ENCODE results near the gene CRACDL. TPM values are rescaled to one million over a fixed set of nuclear protein-coding genes. Genes with fewer than 3 reads are reported as not detected.

Gene CRACDL
- total RNA-seq, 1 experiment from 2014 or later = 1.3 TPM

DNA sequence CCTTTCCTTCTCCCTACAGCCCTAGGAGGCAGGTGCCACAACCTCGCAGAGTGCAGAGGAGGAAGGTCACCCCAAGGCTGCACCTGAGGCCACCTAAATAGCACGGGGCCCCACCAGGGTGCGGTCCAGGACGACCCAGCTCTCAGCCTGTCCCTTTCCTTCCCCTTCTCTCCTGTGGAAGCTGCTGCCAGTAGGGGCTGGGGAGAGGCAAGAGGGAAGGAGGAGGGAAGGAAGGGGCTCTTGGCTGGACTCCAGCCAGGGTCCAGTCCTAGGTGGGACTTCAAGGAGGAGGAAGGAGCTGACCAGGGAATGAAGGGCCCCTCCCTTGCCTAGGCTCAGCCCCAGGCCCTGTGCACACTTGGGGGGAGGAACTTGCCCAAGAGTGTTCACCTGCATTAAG is 11.1 kb downstream of the CRACDL start:
- DNase-seq (ENCODE audit: low read depth) = no peak

DNA sequence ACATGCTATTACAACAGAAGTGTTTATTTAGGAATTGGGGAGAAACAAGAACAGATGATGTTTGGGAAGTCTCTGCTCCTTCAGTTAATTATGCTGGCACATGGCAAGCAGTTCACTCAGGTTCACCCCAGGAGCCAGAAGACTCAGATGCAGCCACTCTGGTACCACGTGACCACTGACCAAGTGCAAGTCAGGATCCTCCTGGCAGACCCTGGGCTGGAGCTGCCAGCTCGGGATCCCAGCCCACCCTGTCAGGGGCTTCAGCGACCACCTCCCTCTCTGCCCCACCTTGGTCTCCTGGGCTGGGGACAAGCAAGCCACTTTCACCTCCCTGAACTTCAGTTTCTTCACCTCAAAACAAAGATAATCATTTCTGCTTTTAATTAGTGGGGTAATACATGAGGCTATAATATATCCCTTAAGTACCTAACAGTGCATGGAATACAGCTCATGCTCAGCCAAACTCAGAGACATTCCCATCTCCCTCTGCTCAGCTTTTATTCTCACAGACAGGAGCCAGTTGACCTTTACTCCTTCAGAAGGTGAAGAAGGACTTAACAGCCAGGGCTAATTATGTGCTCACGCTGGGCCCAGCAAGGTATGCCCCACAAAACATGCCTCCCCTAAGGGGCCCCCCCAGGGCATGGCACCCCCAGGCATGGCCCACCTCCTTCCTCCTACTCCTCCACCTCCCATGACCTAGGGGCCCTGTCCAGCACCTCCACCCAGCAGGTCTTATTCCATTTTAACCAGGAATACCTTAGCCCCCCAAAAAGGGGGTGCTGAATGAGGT is 11.8 kb downstream of the CRACDL start:
- no peak for DNase-seq (ENCODE audit: low read depth)

DNA sequence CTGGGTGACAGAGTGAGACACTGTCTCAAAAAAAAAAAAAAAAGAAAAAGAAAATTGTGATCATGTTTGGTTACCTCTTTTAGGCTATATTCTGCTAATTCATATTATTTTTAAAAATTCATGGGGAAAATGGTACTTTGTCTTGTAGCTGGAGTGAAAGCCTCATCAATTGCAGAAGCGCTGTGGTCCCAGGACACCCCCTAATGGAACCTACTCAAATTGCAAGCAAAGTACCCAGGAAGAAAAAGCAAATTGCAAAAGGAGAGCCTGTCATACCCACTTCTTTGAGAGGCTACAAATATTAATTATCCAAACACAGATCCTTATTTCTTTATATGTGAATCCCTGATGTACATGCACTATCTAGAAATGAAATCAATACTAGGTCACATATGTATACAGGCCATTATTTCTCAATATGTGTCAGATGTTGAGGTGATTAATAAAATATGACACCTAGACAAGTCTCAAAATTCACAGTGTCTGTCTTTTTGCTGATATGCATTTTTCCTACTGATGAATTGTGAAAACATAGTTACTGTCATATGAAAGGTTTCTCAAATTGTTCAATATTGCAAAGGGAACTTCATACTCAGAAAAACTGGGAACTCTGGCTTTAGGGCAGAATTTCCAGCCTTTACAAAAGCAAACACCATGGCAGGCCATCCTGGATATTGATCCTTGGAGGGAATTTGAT is 12.6 kb downstream of the CRACDL start:
- DNase-seq (ENCODE audit: low read depth) = no peak

DNA sequence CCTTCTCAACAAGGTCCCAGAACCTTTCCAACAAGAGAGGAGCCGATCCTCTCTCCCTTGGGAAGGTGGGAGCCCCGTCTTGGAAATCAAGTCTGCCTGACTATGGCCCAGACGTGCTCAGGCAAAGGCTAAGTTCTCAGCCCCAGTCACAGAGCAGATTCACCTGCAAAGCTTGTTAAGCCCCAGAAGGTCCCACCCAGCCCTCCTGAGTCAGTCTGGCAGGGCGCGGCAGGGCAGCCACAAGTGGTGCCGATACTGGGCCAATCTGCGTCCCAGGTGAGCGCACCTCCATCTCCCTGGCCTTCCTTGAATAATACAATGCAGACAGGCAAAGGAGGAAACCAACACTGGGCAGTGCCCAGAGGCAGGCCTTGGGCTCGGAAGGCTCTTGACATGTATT is 15.0 kb downstream of the CRACDL start:
- no peak for DNase-seq (ENCODE audit: low read depth)

DNA sequence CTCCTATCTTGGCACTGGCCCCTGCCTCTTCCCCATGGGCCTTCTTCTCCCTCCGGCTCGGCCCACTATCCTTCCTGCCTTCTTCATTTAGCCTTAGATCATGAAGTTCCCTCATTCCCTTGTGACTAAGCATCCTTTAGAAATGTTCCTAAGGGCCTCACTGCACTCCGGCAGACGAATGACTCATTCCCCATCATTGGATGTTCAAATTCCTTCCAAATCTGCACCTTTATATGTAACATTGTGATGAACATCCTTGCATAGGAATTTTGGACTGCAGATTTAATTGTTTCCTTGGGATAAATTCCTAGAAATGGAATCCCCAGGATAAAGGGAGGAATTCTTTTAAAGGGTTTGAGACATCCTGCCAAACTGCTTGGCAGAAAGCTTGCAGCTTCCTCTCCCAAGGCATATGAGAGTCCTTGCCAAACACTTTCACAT is 19.0 kb downstream of the CRACDL start:
- DNase-seq (ENCODE audit: low read depth) = peak; percentile 72

DNA sequence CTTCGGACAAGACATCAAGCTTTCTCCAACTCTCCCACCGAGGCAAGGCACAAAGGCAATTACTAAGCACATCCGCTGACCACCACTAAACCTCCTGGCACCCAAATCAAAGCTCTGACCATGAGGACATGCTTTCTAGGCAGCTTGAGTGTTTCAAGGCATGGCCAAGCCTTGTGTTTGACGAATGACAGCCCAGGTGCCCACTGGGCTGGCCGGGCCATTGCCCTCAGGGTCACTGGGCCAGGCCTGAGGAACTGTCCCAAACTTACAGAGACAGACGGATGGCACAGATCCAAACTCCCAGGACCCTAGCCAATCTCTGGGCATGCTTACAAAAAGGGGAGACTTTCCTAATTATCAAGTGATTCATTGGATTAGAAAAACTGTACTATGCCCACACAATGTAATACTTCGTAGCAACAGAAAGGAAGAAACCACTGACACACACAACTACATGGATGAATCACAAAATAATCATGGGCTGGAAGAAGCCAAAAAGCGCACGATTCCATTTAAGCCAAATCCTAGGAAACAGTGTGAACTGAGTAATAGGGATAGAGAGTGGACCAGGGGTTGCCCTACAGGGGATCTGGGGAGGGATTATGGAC is 20.2 kb downstream of the CRACDL start:
- DNase-seq (ENCODE audit: low read depth) = peak; percentile 55

DNA sequence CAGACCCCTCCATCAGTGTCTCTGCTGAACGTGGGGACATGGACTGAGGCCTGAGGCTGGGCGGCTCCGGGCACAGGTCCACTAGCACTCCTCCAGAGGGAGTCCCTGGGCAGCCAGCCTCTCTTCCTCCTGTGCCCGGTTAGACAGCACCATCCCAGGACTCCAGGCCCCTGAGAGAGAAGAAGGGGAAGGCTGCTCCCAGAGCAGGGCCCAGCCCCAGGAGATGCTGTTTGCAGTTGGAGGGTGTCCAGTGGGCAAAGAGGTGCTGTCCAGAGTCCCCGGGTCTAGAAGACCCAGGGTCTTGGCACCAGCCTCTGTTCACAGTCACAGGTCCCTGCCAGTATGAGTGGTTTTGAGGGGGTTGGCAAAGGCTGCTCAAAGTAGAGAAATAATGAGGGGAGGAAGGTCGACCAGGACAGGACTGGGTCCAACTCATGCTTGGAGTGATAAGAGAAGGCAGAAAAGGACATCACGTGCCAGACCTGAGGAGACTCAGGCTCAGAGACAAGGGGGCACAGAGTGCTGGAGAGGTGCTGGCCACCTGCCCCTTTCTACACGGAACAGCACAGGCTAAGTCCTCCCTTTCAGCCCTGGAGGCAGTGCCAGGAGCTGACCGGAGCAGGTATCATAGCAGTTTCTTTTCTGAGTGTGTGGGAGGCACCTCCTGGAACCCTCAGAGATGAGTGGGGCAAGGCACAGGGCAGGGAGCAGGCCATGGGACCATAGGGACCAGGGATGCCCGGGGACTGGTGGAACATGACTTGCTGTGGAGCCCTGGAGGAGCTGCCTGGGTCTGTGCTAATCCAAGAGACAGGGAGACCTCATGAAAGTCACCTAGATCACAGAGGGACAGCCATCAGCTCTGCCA is 21.1 kb downstream of the CRACDL start:
- DNase-seq (ENCODE audit: low read depth) = no peak

DNA sequence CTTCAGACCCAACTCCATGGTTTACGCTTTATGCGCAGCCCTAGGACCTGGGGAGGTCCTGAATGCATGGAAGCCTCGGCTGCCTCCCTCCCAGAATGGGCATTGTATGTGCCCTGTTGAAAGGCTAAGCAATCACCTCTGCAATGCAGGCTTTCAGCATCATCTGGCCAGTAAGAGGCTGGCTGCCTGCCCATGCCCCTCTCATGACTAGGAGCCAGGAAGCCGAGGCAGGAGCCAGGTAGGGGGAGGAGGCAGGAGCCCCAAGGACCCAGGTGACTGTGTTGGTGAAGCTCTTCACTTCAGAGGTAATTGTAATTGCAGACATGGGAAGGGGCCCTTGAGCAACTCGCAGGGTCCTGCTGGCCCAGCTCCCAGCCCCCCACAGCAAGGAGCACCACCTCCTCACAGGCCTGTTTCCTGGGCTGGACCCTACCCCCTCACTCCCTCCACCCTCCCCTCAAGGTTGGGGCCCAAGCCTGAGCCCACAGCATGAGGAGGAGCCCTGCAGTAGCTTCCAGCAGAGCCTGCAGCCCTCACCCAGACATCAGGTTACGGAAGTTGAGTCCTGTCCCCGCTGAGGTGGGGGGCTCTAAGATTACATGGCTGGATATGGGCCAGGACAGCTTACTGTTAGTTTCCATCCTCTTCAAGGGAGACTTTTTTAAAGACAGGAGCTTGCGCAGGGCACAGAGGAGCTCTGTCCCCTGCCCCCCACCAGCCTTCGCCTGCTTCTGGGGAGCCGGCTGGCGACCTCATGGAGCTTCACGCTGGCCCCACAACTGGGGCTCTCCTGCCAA is 21.9 kb downstream of the CRACDL start:
- DNase-seq (ENCODE audit: low read depth) = no peak

DNA sequence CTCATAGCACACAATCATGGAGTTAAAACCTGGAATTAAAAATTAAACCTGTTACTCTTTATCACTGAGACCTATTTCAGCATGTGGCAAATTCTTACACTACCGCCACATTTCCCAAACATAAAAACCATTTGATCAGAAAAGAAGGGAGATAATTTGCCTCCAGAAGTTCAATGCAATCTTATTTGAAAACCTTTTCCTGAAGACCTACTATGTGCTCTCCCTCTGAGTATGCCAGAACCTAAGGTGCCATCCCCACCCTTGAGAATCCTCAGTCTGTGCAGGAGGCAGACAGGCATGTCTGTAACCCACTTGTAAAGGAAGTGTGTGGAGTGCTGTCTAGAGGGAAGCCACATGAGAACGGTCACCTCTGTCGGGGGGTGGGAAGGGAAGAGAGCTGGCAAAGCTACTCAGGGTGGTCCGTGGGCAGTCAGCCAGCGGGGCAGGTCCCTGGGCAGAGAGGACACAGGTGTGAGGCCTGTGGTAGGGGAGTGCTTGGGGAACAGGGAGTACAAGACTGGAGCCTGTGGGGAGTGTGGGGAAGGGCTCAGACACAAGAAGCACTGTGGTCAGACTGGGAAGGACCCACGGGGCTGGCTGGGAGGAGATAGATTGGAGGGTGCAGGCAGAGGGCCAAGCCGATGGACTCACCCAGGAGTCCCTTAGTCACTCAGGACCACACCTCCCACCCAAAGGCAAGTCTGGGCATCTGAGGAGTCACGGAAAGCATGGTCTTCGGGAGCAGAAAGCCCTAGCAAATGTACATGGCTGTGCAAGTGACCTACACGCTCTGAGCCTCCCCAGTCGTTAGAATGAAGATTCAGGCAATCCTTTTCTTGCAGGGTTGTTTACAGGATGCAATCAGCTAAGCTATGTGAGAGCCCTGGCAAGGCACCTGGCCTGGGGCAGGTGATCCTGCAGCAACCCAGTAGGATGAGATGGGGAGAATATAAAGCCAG is 22.8 kb downstream of the CRACDL start:
- DNase-seq (ENCODE audit: low read depth) = peak; percentile 78

DNA sequence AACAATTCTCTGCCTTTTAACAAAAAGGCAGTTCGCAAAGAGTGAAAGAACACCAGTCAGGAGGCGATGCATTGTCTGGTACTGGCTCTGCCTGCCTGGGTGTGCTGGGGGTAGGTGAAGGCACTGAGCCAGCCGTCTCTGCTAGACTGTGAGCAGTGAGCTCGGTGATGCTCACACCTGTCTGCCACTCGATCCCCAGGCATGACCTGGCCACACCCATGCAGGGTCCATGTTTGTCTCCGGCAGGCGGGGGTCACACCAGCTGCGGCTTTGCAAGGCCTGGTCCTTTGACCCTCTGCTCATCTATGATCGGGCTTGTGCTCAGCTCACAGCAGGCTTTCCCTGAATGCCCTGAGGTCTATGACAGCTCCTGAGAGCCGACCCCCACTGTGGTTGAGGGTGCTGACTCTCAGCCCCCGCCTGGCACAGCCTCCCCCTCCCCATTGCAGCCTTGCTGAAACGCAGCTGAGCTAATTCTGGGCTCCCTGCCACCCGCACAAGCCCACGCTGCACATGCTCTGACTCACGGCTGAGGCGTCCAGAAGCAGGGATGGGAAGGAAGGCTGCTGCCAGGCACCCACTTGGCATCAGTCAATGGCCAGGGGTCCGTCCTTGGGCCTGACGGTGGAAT is 23.7 kb downstream of the CRACDL start:
- peak; percentile 93 for DNase-seq (ENCODE audit: low read depth)

DNA sequence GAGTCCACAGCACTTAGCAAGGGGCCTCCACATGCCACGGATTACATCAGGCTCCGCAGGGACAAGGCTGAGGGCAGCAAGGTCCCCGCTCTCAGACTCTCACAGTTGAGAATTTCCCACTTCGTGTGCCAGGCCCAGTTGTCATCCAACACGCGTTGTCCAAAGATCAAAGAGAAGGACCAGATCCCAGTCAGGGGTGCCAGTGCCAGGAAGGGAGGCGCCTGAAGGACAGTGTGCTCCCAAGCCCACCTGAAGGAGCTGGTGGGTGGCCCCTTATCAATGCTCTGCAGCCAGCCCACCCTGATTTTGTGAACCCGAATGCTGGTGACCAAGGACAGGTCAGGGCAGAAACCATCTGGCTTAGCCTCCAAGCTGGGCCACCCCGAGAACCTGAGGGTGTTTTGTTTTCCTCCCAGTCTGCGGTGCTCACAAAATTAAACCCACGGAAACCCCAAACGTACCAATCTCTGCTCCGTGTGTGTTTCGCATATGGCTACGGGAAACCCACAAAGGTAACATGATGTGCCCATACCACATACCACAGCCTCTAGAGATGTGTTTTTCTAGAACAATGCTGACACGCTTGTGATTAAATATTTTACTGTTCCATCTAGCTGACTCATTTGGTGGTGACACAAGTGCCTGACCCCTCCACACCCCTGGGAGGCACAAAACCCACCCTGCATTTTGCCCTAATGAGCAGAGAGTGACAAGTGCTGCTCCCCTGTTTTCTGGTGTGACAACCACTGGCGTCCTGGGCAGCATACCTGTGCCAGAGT is 24.5 kb downstream of the CRACDL start:
- peak; percentile 46 for DNase-seq (ENCODE audit: low read depth)

DNA sequence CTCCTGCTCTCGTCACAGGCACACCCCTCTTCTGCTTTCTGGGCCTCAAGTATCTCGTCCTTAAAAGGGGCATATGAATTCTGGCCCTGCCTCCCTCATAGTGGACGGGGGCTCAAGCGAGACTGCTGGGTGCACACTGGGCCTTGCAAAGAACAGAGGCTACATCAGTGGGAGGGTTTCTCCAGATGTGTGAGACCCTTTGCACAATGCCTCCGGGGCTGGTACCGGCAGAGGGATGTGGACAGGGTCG is 25.0 kb downstream of the CRACDL start:
- DNase-seq (ENCODE audit: low read depth) = no peak

DNA sequence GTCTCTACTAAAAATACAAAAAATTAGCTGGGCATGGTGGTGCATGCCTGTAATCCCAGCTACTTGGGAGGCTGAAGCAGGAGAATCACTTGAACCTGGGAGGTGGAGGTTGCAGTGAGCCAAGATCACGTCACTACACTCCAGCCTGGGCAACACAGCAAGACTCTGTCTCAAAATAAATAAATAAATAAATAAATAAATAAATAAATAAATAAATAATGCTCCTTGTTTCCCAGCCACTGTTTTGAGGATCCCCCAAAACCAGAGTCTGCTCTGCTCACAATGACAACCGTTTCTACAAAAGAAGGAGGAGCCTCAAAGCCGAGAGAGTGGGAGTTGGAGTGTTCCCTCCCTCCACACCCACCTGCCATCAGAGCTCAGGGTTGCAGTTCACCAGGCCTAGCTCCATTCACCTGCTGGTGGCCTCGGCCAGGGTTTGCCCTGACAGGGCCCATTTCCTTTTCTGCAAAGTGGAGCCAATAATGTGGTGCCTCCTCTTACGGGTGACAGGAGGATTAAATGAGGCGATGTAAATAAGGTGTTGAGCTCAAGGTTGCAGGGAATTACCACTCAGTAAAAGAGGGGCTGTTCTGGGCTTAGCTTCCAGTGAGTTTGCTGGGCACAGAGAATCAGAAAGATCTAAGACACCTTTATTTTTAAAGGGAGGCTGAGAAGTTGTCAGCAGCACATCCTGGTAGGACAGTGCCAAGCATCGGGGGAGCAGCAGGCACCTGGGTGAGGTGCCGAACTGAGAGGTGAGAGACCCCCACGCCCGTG is 25.5 kb downstream of the CRACDL start:
- DNase-seq (ENCODE audit: low read depth) = no peak

DNA sequence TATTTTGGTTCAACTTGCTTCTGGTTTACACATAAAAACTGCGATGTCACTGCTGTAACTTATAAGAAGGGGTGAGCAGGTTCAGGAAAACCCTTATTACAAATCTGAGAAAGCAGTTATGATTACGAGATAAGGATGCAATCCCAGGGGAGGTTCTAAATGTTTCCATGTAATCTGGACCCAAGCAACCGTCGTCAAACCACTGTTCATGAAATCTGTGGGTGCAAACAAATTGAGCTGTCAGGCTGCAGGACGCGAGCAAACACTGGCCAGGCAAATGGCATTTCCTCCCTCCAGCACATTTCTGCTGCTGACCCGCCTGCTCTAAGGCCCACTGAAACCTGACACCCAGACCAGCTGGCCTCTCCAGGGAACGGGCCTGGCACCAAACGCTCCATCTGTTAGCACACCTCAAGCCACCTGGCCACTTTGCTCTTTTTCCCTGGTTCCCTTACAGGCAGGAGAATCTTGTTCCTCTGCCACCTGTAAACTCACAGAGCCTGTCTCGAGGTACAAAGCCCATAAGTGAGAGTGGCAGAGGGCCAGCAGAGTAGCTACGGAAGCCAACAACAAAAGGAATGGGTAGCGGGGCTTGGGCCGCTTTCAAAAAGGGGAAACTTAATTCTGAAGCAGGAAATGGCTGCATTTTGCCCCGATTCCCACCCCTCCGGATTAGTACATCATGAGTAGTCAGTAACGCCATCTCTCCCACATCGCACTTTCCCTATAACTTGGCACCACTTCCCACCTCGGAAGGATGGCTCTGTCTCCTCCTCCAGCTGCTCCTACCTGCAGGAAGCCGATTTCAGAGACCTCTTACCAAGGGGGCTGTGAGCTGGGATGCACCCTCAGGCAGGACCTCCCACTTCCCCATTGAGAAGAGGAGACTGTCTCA is 26.5 kb downstream of the CRACDL start:
- peak; percentile 68 for DNase-seq (ENCODE audit: low read depth)

DNA sequence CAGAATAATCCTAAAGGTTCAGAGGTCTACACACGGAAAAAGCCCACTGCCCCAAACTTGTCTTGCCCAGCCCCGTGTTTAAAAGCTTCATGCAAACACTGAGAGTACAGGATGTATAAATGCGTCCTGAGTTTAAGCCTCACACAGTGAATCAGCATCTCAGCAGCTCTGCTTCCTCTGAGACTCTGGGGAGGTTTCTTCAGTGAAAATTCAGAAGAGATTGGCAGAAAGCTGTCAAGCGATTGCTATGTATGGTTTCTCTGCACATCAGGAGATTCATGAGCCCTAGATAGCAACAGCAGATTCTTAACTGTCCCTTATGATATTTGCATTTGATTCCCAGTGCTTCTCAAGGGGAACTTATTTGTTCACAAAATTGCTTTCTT is 27.1 kb downstream of the CRACDL start:
- no peak for DNase-seq (ENCODE audit: low read depth)

DNA sequence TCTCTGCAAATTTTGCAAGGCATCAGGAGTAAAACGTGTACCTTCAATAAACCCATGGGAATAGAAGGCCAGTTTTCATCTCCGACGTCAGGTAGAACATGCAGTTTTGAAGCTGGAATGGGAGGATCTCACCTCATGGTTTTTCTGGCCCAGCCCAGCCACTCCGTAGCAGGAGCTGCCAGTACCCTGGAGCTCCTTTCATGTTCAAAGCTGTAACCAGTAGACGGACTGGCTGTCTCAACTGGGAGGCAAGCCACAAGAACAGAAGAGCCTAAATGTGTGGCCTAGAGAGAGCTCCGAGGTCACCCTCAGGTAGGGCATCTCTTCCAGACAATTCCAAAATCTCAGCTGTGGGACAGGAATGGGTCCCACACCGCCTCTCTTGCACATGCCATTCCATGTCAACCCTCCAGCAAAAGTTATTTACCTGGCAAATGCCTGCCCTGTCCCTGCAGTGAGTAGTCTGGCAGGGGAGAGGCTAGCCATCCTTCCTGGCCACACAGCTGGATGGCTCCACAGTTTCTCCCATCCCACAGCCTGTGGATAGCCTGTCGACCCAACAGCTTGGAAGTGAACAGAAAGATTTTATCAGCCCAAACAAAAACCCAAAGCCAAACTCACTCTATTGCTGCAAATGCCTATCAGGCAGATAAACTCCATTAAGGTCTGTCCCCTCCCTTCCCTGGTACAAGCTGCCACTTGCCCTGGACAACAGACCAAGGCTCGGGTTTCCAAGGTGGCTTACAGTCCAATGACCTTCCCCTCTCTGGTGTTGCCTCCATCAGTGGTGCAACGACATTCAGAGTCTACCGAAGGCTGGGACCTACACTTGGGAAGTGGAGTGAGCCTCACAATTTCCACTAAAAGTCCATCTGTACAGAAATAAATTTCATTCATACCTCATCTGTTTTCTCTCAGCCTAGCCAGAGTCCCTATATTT is 27.8 kb downstream of the CRACDL start:
- DNase-seq (ENCODE audit: low read depth) = no peak

All from Daoy (cell line).